Ishikawa (cell line): ENCODE measurements around the gene N4BP3.

Experiments used
- CEBPB ChIP-seq: IDR thresholded peaks from 2 replicates; pipeline ENCODE4 v1.6.1; 2012
- CREB1 ChIP-seq: IDR thresholded peaks from 2 replicates; pipeline ENCODE4 v1.6.1; 2012; ENCODE audit warnings: low read depth
- EGR1 ChIP-seq: IDR thresholded peaks from 2 replicates; pipeline ENCODE4 v1.6.1; 2012
- EP300 ChIP-seq: IDR thresholded peaks from 2 replicates; pipeline ENCODE4 v1.6.1; 2012; ENCODE audit warnings: borderline replicate concordance
- FOXM1 ChIP-seq: IDR thresholded peaks from 2 replicates; pipeline ENCODE4 v1.6.1; 2012; ENCODE audit warnings: low read depth, borderline replicate concordance
- MAX ChIP-seq: IDR thresholded peaks from 2 replicates; pipeline ENCODE4 v1.6.1; 2012
- NFIC ChIP-seq: IDR thresholded peaks from 2 replicates; pipeline ENCODE4 v1.6.1; 2012
- RAD21 ChIP-seq: IDR thresholded peaks from 2 replicates; pipeline ENCODE4 v1.6.1; 2012; ENCODE audit warnings: low read depth
- REST ChIP-seq: IDR thresholded peaks from 2 replicates; pipeline ENCODE4 v1.6.1; 2012; ENCODE audit warnings: low read depth, mild to moderate bottlenecking
- TAF1 ChIP-seq: IDR thresholded peaks from 2 replicates; pipeline ENCODE4 v1.6.1; 2012; ENCODE audit warnings: low read depth, mild to moderate bottlenecking
- TCF12 ChIP-seq: IDR thresholded peaks from 2 replicates; pipeline ENCODE4 v1.6.1; 2012; ENCODE audit warnings: low read depth
- TEAD4 ChIP-seq: IDR thresholded peaks from 2 replicates; pipeline ENCODE4 v1.6.1; 2012
- USF1 ChIP-seq: IDR thresholded peaks from 2 replicates; pipeline ENCODE4 v1.6.1; 2012
- YY1 ChIP-seq: IDR thresholded peaks from 2 replicates; pipeline ENCODE4 v1.6.1; 2012; ENCODE audit warnings: low read depth
- ZBTB7A ChIP-seq: IDR thresholded peaks from 2 replicates; pipeline ENCODE4 v1.6.1; 2012; ENCODE audit warnings: low read depth

The N4BP3 gene

GRCh38 chr5:178120607-178121357 is 7.5 kb downstream of the N4BP3 start:
- TF ChIP-seq REST, result no peak
- TF ChIP-seq CEBPB, result no peak
- TF ChIP-seq TEAD4, result no peak
- no peak for TF ChIP-seq TAF1
- no peak for TF ChIP-seq ZBTB7A
- no peak; the same call in 1 of the 2 replicates for TF ChIP-seq USF1
- TF ChIP-seq FOXM1, result no peak
- no peak for TF ChIP-seq EP300
- TF ChIP-seq RAD21, result peak; percentile 48; the same call in 1 of the 2 replicates
- peak; percentile 90 for TF ChIP-seq MAX
- TF ChIP-seq YY1, result no peak
- 0 out of 2 replicates have a peak, but pooled peaks have one; percentile 35 for TF ChIP-seq TCF12
- TF ChIP-seq NFIC, result peak; percentile 83

GRCh38 chr5:178121391-178122276 is 8.3 kb downstream of the N4BP3 start:
- TF ChIP-seq YY1, result no peak
- TF ChIP-seq TCF12, result no peak
- TF ChIP-seq EGR1, result no peak
- no peak for TF ChIP-seq REST
- no peak for TF ChIP-seq RAD21
- no peak for TF ChIP-seq EP300
- no peak for TF ChIP-seq CEBPB
- no peak for TF ChIP-seq ZBTB7A
- TF ChIP-seq CREB1, result no peak
- TF ChIP-seq FOXM1, result no peak
- TF ChIP-seq TAF1, result no peak
- no peak for TF ChIP-seq USF1
- no peak for TF ChIP-seq TEAD4
- no peak for TF ChIP-seq MAX
- no peak for TF ChIP-seq NFIC

- TF ChIP-seq NFIC, result no peak
- no peak for TF ChIP-seq MAX
- no peak for TF ChIP-seq FOXM1
- TF ChIP-seq EP300, result no peak
- no peak for TF ChIP-seq TEAD4
- TF ChIP-seq REST, result no peak
- TF ChIP-seq RAD21, result no peak
- TF ChIP-seq TCF12, result no peak
- no peak for TF ChIP-seq TAF1
- TF ChIP-seq YY1, result no peak
- no peak for TF ChIP-seq ZBTB7A
- TF ChIP-seq CREB1, result no peak
- TF ChIP-seq EGR1, result no peak
- TF ChIP-seq CEBPB, result no peak
Measured at GRCh38 chr5:178122346-178122745, 9.0 kb downstream of the N4BP3 start.
